Activated CD4-positive, alpha-beta T cell treated with anti-CD3 and anti-CD28 coated beads, Interleukin-2, Interleukin-6, amounts not matched to agents 100 ng/mL and 50 ng/mL, durations not matched to agents 16 hours and 8 hours (primary cell): ENCODE results near the gene MALSU1.
"Not testable (repeated sequence)": the region's sequence is repeated elsewhere in the genome, so short reads cannot be mapped to it uniquely, and the experiment has no call there.

Experiments used
- DNase-seq: peaks from one replicate; pipeline ENCODE4 v3.0.0-alpha.2; 2020

Gene MALSU1

GRCh38 chr7:23287612-23288011 lies 11.5 kb upstream of the MALSU1 start:
- DNase-seq, result peak; percentile 27

GRCh38 chr7:23290993-23291392 lies 8.1 kb upstream of the MALSU1 start:
- no peak for DNase-seq

- DNase-seq, result no peak
These were observed 7.1 kb upstream of the MALSU1 start for GRCh38 chr7:23291957-23292560.

GRCh38 chr7:23292623-23293022 lies 6.5 kb upstream of the MALSU1 start:
- DNase-seq, result no peak

GRCh38 chr7:23293500-23294073 lies 5.6 kb upstream of the MALSU1 start:
- no peak for DNase-seq

- no peak for DNase-seq
These were observed 4.4 kb upstream of the MALSU1 start for GRCh38 chr7:23294549-23295400.

GRCh38 chr7:23295401-23295697 lies 3.8 kb upstream of the MALSU1 start:
- DNase-seq, result no peak

GRCh38 chr7:23298141-23298881 lies 828 bp upstream of the MALSU1 start:
- no peak for DNase-seq

GRCh38 chr7:23299770-23300300 lies 696 bp downstream of the MALSU1 start:
- DNase-seq, result no peak

GRCh38 chr7:23306936-23307521 lies 7.9 kb downstream of the MALSU1 start:
- DNase-seq, result peak; percentile 28

GRCh38 chr7:23308754-23309153 lies 9.6 kb downstream of the MALSU1 start:
- DNase-seq, result no peak

GRCh38 chr7:23312141-23312540 lies 13.0 kb downstream of the MALSU1 start:
- DNase-seq, result not testable (repeated sequence)

- DNase-seq, result no peak
These were observed 16.2 kb downstream of the MALSU1 start for GRCh38 chr7:23315366-23315765.

- DNase-seq, result no peak
These were observed 32.0 kb downstream of the MALSU1 start for GRCh38 chr7:23331132-23331531.

- DNase-seq, result no peak
These were observed 33.1 kb downstream of the MALSU1 start for GRCh38 chr7:23332193-23332592.

GRCh38 chr7:23332910-23333612 lies 33.9 kb downstream of the MALSU1 start:
- no peak for DNase-seq

GRCh38 chr7:23333671-23334246 lies 34.6 kb downstream of the MALSU1 start:
- no peak for DNase-seq

GRCh38 chr7:23334482-23335056 lies 35.4 kb downstream of the MALSU1 start:
- DNase-seq, result no peak

- DNase-seq, result no peak
These were observed 36.0 kb downstream of the MALSU1 start for GRCh38 chr7:23335136-23335535.

GRCh38 chr7:23335621-23336020 lies 36.5 kb downstream of the MALSU1 start:
- no peak for DNase-seq

- no peak for DNase-seq
These were observed 36.9 kb downstream of the MALSU1 start for GRCh38 chr7:23336086-23336485.
